Fibroblast of lung (primary cell): ENCODE measurements around the gene MCCC2.

Experiments used
- EZH2 ChIP-seq: IDR thresholded peaks from 2 replicates; pipeline ENCODE4 v1.5.1; 2012; ENCODE audit warnings: low read length, control low read depth, mild to moderate bottlenecking; ENCODE audit errors: missing control alignments
- TF ChIP-seq, protein P1 (sequence below), 2 donors: IDR thresholded peaks in 1 of 2; conservative IDR thresholded peaks in 1 of 2; 1 replicate in 1 of 2; 2 replicates in 1 of 2; pipeline ENCODE4 v1.5.1; 2011 to 2012; ENCODE audit warnings: low read length in 2 of 2, control low read depth in 1 of 2, inconsistent platforms in 1 of 2, low read depth in 1 of 2, mild to moderate bottlenecking in 1 of 2

DNA sequence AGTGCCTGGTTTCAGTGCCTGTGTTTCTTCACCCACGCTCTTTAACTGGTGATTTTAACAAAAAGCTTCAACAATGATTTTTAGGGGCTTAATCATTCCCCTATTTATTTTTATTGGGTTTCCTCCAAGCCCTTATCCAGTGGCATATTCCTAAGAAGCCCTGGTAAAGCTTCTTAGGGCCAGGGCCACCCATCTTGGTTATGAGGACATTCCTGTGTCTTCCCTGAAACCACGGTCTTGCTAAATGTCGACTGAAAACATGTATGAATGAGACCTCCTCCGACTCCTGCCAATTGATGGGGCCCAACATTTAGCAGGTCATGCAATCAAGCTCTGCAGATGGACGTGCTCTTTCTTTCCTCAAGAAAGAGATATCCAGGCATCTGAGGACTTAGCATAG is 118.3 kb downstream of the MCCC2 start:
- no peak for TF ChIP-seq EZH2
- TF ChIP-seq, protein P1, sequence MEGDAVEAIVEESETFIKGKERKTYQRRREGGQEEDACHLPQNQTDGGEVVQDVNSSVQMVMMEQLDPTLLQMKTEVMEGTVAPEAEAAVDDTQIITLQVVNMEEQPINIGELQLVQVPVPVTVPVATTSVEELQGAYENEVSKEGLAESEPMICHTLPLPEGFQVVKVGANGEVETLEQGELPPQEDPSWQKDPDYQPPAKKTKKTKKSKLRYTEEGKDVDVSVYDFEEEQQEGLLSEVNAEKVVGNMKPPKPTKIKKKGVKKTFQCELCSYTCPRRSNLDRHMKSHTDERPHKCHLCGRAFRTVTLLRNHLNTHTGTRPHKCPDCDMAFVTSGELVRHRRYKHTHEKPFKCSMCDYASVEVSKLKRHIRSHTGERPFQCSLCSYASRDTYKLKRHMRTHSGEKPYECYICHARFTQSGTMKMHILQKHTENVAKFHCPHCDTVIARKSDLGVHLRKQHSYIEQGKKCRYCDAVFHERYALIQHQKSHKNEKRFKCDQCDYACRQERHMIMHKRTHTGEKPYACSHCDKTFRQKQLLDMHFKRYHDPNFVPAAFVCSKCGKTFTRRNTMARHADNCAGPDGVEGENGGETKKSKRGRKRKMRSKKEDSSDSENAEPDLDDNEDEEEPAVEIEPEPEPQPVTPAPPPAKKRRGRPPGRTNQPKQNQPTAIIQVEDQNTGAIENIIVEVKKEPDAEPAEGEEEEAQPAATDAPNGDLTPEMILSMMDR (conservative IDR thresholded peaks at IDR 0.05 in 1 of 2, IDR thresholded peaks at IDR 0.05 in 1 of 2; ENCODE audit: low read depth in 1 of 2, low read length in 2 of 2): no peak
